D341Med (cell line): Measurements from ENCODE around the gene ERVW-1.
"Not testable (repeated sequence)": the region's sequence is repeated elsewhere in the genome, so short reads cannot be mapped to it uniquely, and the experiment has no call there.

Experiments
- DNase-seq: peaks from one replicate; pipeline ENCODE4 v3.0.0; 2012; ENCODE audit warnings: low spot score

Gene ERVW-1

GRCh38 chr7:92477681-92478080, at the start of gene ERVW-1:
ERVW-1 (minus strand) TSS chr7:92477946; CDS start chr7:92470381, 7,565 bp downstream.
- not testable (repeated sequence) for DNase-seq

GRCh38 chr7:92523110-92523509, 45.4 kb upstream of the ERVW-1 start:
- no peak for DNase-seq

GRCh38 chr7:92520024-92520423, 42.3 kb upstream of the ERVW-1 start:
- no peak for DNase-seq

- DNase-seq: no peak
Measured at GRCh38 chr7:92517631-92518030, 39.9 kb upstream of the ERVW-1 start.

- no peak for DNase-seq
Measured at GRCh38 chr7:92513167-92513902, 35.6 kb upstream of the ERVW-1 start.

- DNase-seq: no peak
Measured at GRCh38 chr7:92508946-92509345, 31.2 kb upstream of the ERVW-1 start.

GRCh38 chr7:92506363-92506762, 28.6 kb upstream of the ERVW-1 start:
- DNase-seq: no peak

GRCh38 chr7:92504563-92504962, 26.8 kb upstream of the ERVW-1 start:
- DNase-seq: no peak

- no peak for DNase-seq
Measured at GRCh38 chr7:92503767-92504166, 26.0 kb upstream of the ERVW-1 start.

GRCh38 chr7:92498557-92498956, 20.8 kb upstream of the ERVW-1 start:
- no peak for DNase-seq

- no peak for DNase-seq
Measured at GRCh38 chr7:92496876-92497275, 19.1 kb upstream of the ERVW-1 start.

GRCh38 chr7:92489634-92490033, 11.9 kb upstream of the ERVW-1 start:
- no peak for DNase-seq

- DNase-seq: no peak
Measured at GRCh38 chr7:92487804-92488203, 10.1 kb upstream of the ERVW-1 start.

- DNase-seq: no peak
Measured at GRCh38 chr7:92485974-92486373, 8.2 kb upstream of the ERVW-1 start.

GRCh38 chr7:92485267-92485892, 7.6 kb upstream of the ERVW-1 start:
- DNase-seq: no peak

- DNase-seq: not testable (repeated sequence)
Measured at GRCh38 chr7:92484226-92484625, 6.5 kb upstream of the ERVW-1 start.

GRCh38 chr7:92483624-92484023, 5.9 kb upstream of the ERVW-1 start:
- DNase-seq: not testable (repeated sequence)

- not testable (repeated sequence) for DNase-seq
Measured at GRCh38 chr7:92479146-92479545, 1.4 kb upstream of the ERVW-1 start.

- no peak for DNase-seq
Measured at GRCh38 chr7:92478711-92479110, 965 bp upstream of the ERVW-1 start.

GRCh38 chr7:92478095-92478494, 349 bp upstream of the ERVW-1 start:
- DNase-seq: no peak

- DNase-seq: not testable (repeated sequence)
Measured at GRCh38 chr7:92475851-92476590, 1.7 kb downstream of the ERVW-1 start.

GRCh38 chr7:92475261-92475770, 2.4 kb downstream of the ERVW-1 start:
- not testable (repeated sequence) for DNase-seq

- not testable (repeated sequence) for DNase-seq
Measured at GRCh38 chr7:92473989-92474388, 3.8 kb downstream of the ERVW-1 start.
